ENCODE results near the gene RERE. TPM values are rescaled to one million over a fixed set of nuclear protein-coding genes. Genes with fewer than 3 reads are reported as not detected.

RERE gene
- total RNA-seq, 1 donor from 2014 or later = 76.8 TPM

- H3K4me3 Mint-ChIP-seq (ENCODE audit: unreplicated experiment) = no peak overlapping the region
Measured at GRCh38 chr1:8662380-8663072, 154.9 kb downstream of the RERE start.

GRCh38 chr1:8661185-8662110, 156.0 kb downstream of the RERE start:
- Mint-ChIP-seq H3K27me3 (ENCODE audit: unreplicated experiment) (no peaks in the 10 kb centered on the region), H3K27ac (ENCODE audit: unreplicated experiment) (no peak overlapping the region), H3K9me3 (ENCODE audit: unreplicated experiment) (no peaks in the 10 kb centered on the region), H3K4me3 (ENCODE audit: unreplicated experiment) (no peak overlapping the region), H3K4me1 (ENCODE audit: unreplicated experiment) (peaks cover 13% of the 10 kb centered on the region), H3K36me3 (ENCODE audit: unreplicated experiment) (no peaks in the 10 kb centered on the region)
- TF ChIP-seq CTCF (IDR thresholded peaks at IDR 0.05) = no peak
- DNase-seq (ENCODE audit: extremely low spot score, unreplicated experiment) = no peak

More at GRCh38 chr1:8662380-8663072, 154.9 kb downstream of the RERE start:
- no peaks in the 10 kb centered on the region for H3K36me3 Mint-ChIP-seq (ENCODE audit: unreplicated experiment)
- peaks cover 13% of the 10 kb centered on the region for H3K4me1 Mint-ChIP-seq (ENCODE audit: unreplicated experiment)
- no peaks in the 10 kb centered on the region for H3K9me3 Mint-ChIP-seq (ENCODE audit: unreplicated experiment)
- H3K27me3 Mint-ChIP-seq (ENCODE audit: unreplicated experiment) = no peaks in the 10 kb centered on the region
- DNase-seq (ENCODE audit: extremely low spot score, unreplicated experiment) = no peak
- H3K27ac Mint-ChIP-seq (ENCODE audit: unreplicated experiment) = no peak overlapping the region
- TF ChIP-seq CTCF (IDR thresholded peaks at IDR 0.05) = no peak

- peaks cover 10% of the 10 kb centered on the region for H3K36me3 Mint-ChIP-seq (ENCODE audit: unreplicated experiment)
- peaks cover 13% of the 10 kb centered on the region for H3K4me1 Mint-ChIP-seq (ENCODE audit: unreplicated experiment)
- no peak overlapping the region for H3K27ac Mint-ChIP-seq (ENCODE audit: unreplicated experiment)
- no peaks in the 10 kb centered on the region for H3K27me3 Mint-ChIP-seq (ENCODE audit: unreplicated experiment)
- no peak overlapping the region for H3K4me3 Mint-ChIP-seq (ENCODE audit: unreplicated experiment)
- no peak for TF ChIP-seq CTCF (IDR thresholded peaks at IDR 0.05)
- no peak for DNase-seq (ENCODE audit: extremely low spot score, unreplicated experiment)
- H3K9me3 Mint-ChIP-seq (ENCODE audit: unreplicated experiment) = no peaks in the 10 kb centered on the region
Measured at GRCh38 chr1:8660411-8660828, 157.0 kb downstream of the RERE start.

GRCh38 chr1:8659593-8659992, 157.8 kb downstream of the RERE start:
- DNase-seq (ENCODE audit: extremely low spot score, unreplicated experiment) = no peak
- no peaks in the 10 kb centered on the region for H3K27me3 Mint-ChIP-seq (ENCODE audit: unreplicated experiment)
- peak overlapping the region; percentile 79 for H3K27ac Mint-ChIP-seq (ENCODE audit: unreplicated experiment)
- H3K4me1 Mint-ChIP-seq (ENCODE audit: unreplicated experiment) = peaks cover 13% of the 10 kb centered on the region
- H3K36me3 Mint-ChIP-seq (ENCODE audit: unreplicated experiment) = peaks cover 15% of the 10 kb centered on the region
- H3K9me3 Mint-ChIP-seq (ENCODE audit: unreplicated experiment) = no peaks in the 10 kb centered on the region
- no peak overlapping the region for H3K4me3 Mint-ChIP-seq (ENCODE audit: unreplicated experiment)
- no peak for TF ChIP-seq CTCF (IDR thresholded peaks at IDR 0.05)

- no peak for DNase-seq (ENCODE audit: extremely low spot score, unreplicated experiment)
- TF ChIP-seq CTCF (IDR thresholded peaks at IDR 0.05) = no peak
- Mint-ChIP-seq H3K27me3 (ENCODE audit: unreplicated experiment) (no peaks in the 10 kb centered on the region), H3K4me1 (ENCODE audit: unreplicated experiment) (peaks cover 19% of the 10 kb centered on the region), H3K4me3 (ENCODE audit: unreplicated experiment) (no peak overlapping the region), H3K36me3 (ENCODE audit: unreplicated experiment) (peaks cover 22% of the 10 kb centered on the region), H3K9me3 (ENCODE audit: unreplicated experiment) (no peaks in the 10 kb centered on the region), H3K27ac (ENCODE audit: unreplicated experiment) (no peak overlapping the region)
Measured at GRCh38 chr1:8653878-8654277, 163.6 kb downstream of the RERE start.
